ENCODE data around the gene DTNB.

DNA sequence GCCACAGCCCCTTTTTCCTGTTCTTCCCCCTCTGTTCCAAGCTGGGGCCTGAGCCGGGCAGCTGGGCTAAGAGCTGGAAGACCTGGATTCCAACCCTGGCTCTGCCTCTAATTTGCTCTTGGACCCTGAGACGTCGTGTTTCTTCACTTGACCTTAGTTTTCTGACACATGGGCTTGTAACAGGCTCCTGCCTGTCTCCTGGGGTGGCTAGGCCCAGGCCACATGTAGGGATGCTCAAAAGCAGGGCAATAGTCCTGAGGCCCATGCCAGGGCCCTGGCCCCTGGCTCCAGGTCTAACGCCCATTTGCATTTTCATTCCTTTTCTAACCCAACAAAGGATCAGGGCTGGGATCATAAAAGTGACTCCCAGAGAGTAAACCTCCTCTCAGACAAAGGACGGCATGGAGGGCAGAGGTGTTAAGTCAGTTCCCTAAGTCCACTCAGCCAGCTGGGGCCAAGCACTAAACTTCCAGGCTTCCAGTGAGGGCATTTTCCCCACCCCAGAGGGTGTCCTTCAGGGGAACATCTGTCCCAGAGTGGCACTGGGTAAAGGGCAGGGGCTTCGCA, 315.0 kb downstream of the DTNB start:
- TF ChIP-seq, protein P1, sequence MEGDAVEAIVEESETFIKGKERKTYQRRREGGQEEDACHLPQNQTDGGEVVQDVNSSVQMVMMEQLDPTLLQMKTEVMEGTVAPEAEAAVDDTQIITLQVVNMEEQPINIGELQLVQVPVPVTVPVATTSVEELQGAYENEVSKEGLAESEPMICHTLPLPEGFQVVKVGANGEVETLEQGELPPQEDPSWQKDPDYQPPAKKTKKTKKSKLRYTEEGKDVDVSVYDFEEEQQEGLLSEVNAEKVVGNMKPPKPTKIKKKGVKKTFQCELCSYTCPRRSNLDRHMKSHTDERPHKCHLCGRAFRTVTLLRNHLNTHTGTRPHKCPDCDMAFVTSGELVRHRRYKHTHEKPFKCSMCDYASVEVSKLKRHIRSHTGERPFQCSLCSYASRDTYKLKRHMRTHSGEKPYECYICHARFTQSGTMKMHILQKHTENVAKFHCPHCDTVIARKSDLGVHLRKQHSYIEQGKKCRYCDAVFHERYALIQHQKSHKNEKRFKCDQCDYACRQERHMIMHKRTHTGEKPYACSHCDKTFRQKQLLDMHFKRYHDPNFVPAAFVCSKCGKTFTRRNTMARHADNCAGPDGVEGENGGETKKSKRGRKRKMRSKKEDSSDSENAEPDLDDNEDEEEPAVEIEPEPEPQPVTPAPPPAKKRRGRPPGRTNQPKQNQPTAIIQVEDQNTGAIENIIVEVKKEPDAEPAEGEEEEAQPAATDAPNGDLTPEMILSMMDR (conservative IDR thresholded peaks at IDR 0.05; ENCODE audit: low read depth, low read length): no peak
- TF ChIP-seq POLR2A (IDR thresholded peaks at IDR 0.05; ENCODE audit: low read depth, low read length) (no peak), MXI1 (IDR thresholded peaks at IDR 0.05; ENCODE audit: borderline replicate concordance, low read depth, low read length) (no peak), FOS (IDR thresholded peaks at IDR 0.05; ENCODE audit: low read depth, low read length) (no peak), MAFK (IDR thresholded peaks at IDR 0.05; ENCODE audit: low read depth, low read length) (no peak), RFX5 (IDR thresholded peaks at IDR 0.05; ENCODE audit: low read depth, low read length) (no peak), NFE2L2 (IDR thresholded peaks at IDR 0.05; ENCODE audit: low read depth, low read length) (no peak), CEBPB (IDR thresholded peaks at IDR 0.05; ENCODE audit: low read depth, low read length) (no peak), SMC3 (IDR thresholded peaks at IDR 0.05; ENCODE audit: low read depth, low read length) (no peak), RAD21 (IDR thresholded peaks at IDR 0.05; ENCODE audit: low read length) (no peak), RCOR1 (IDR thresholded peaks at IDR 0.05; ENCODE audit: insufficient replicate concordance, low read length) (no peak)
- TF ChIP-seq, protein P2, sequence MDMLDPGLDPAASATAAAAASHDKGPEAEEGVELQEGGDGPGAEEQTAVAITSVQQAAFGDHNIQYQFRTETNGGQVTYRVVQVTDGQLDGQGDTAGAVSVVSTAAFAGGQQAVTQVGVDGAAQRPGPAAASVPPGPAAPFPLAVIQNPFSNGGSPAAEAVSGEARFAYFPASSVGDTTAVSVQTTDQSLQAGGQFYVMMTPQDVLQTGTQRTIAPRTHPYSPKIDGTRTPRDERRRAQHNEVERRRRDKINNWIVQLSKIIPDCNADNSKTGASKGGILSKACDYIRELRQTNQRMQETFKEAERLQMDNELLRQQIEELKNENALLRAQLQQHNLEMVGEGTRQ (IDR thresholded peaks at IDR 0.05; ENCODE audit: low read depth, low read length): no peak
- TF ChIP-seq, protein P3, sequence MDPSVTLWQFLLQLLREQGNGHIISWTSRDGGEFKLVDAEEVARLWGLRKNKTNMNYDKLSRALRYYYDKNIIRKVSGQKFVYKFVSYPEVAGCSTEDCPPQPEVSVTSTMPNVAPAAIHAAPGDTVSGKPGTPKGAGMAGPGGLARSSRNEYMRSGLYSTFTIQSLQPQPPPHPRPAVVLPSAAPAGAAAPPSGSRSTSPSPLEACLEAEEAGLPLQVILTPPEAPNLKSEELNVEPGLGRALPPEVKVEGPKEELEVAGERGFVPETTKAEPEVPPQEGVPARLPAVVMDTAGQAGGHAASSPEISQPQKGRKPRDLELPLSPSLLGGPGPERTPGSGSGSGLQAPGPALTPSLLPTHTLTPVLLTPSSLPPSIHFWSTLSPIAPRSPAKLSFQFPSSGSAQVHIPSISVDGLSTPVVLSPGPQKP (IDR thresholded peaks at IDR 0.05; ENCODE audit: borderline replicate concordance, low read depth, low read length): no peak
